ENCODE data around the gene CCDC14.
"Not testable (repeated sequence)": the region's sequence is repeated elsewhere in the genome, so short reads cannot be mapped to it uniquely, and the experiment has no call there.

The CCDC14 gene

GRCh38 chr3:123899300-123899865, 61.6 kb downstream of the CCDC14 start:
- DNase-seq (ENCODE audit: low read depth), result no peak

- DNase-seq (ENCODE audit: low read depth), result no peak
Measured at GRCh38 chr3:123893012-123893411, 68.0 kb downstream of the CCDC14 start.

- no peak for DNase-seq (ENCODE audit: low read depth)
Measured at GRCh38 chr3:123892195-123892594, 68.8 kb downstream of the CCDC14 start.

GRCh38 chr3:123890991-123891390, 70.0 kb downstream of the CCDC14 start:
- DNase-seq (ENCODE audit: low read depth), result not testable (repeated sequence)

- DNase-seq (ENCODE audit: low read depth), result not testable (repeated sequence)
Measured at GRCh38 chr3:123890162-123890561, 70.9 kb downstream of the CCDC14 start.

GRCh38 chr3:123884993-123885392, 76.0 kb downstream of the CCDC14 start:
- DNase-seq (ENCODE audit: low read depth), result no peak

- peak; percentile 18 for DNase-seq (ENCODE audit: low read depth)
Measured at GRCh38 chr3:123884203-123884831, 76.7 kb downstream of the CCDC14 start, which contains the start of gene MYLK. TSS of gene MYLK (minus strand) at chr3:123884332. CDS start at chr3:123793841, 90,491 bp downstream.

- DNase-seq (ENCODE audit: low read depth), result no peak
Measured at GRCh38 chr3:123883701-123884202, 77.3 kb downstream of the CCDC14 start.

GRCh38 chr3:123883111-123883510, 77.9 kb downstream of the CCDC14 start:
- no peak for DNase-seq (ENCODE audit: low read depth)

- no peak for DNase-seq (ENCODE audit: low read depth)
Measured at GRCh38 chr3:123881771-123882170, 79.3 kb downstream of the CCDC14 start.

- no peak for DNase-seq (ENCODE audit: low read depth)
Measured at GRCh38 chr3:123880998-123881561, 79.9 kb downstream of the CCDC14 start.

GRCh38 chr3:123878807-123879206, 82.2 kb downstream of the CCDC14 start:
- DNase-seq (ENCODE audit: low read depth), result no peak

- no peak for DNase-seq (ENCODE audit: low read depth)
Measured at GRCh38 chr3:123877965-123878364, 83.1 kb downstream of the CCDC14 start.

- no peak for DNase-seq (ENCODE audit: low read depth)
Measured at GRCh38 chr3:123877466-123877865, 83.6 kb downstream of the CCDC14 start.

- DNase-seq (ENCODE audit: low read depth), result no peak
Measured at GRCh38 chr3:123876858-123877257, 84.2 kb downstream of the CCDC14 start.

GRCh38 chr3:123872621-123873020, 88.4 kb downstream of the CCDC14 start:
- no peak for DNase-seq (ENCODE audit: low read depth)

GRCh38 chr3:123871946-123872345, 89.1 kb downstream of the CCDC14 start:
- DNase-seq (ENCODE audit: low read depth), result no peak

- no peak for DNase-seq (ENCODE audit: low read depth)
Measured at GRCh38 chr3:123870033-123870432, 91.0 kb downstream of the CCDC14 start.

GRCh38 chr3:123869165-123869564, 91.9 kb downstream of the CCDC14 start:
- DNase-seq (ENCODE audit: low read depth), result no peak

- no peak for DNase-seq (ENCODE audit: low read depth)
Measured at GRCh38 chr3:123864706-123865105, 96.3 kb downstream of the CCDC14 start.
